Osteoblast (primary cell): ENCODE data around the gene GALM. TPM values are rescaled to one million over a fixed set of nuclear protein-coding genes. Genes with fewer than 3 reads are reported as not detected.

Source experiments
- DNase-seq: peaks from one replicate; pipeline ENCODE4 v3.0.0; 2011; ENCODE audit warnings: low spot score, mixed read lengths; ENCODE audit not compliant: insufficient read length; ENCODE audit errors: missing footprints
- H2AFZ ChIP-seq: 2 replicates; pipeline ENCODE4 v1.6.0; 2011; ENCODE audit warnings: mild to moderate bottlenecking, low read length
- H3K27ac ChIP-seq: 2 replicates; pipeline ENCODE4 v1.5.1; 2011; ENCODE audit warnings: mild to moderate bottlenecking, low read depth, low read length, moderate library complexity
- H3K27me3 ChIP-seq: 2 replicates; pipeline ENCODE4 v1.6.0; 2012; ENCODE audit warnings: mild to moderate bottlenecking, control low read depth, inconsistent platforms, low read length, moderate library complexity; ENCODE audit not compliant: insufficient read depth
- H3K36me3 ChIP-seq: 2 replicates; pipeline ENCODE4 v1.5.1; 2011; ENCODE audit warnings: mild to moderate bottlenecking, low read length, control low read depth, moderate library complexity; ENCODE audit not compliant: insufficient read depth
- H3K4me1 ChIP-seq: 2 replicates; pipeline ENCODE4 v1.5.1; 2011; ENCODE audit warnings: mild to moderate bottlenecking, low read length, control low read depth, moderate library complexity; ENCODE audit not compliant: insufficient read depth
- H3K4me2 ChIP-seq: 2 replicates; pipeline ENCODE4 v1.6.0; 2011; ENCODE audit warnings: mild to moderate bottlenecking, low read length; ENCODE audit not compliant: insufficient read depth
- H3K4me3 ChIP-seq: fragments of 200-600 bp; sonication (generic); 3 replicates; pipeline ENCODE4 v1.5.1; 2012; ENCODE audit warnings: mild to moderate bottlenecking, low read length, inconsistent platforms; ENCODE audit not compliant: insufficient read depth
- H3K79me2 ChIP-seq: 2 replicates; pipeline ENCODE4 v1.6.0; 2012; ENCODE audit warnings: mild to moderate bottlenecking, low read length, control low read depth, inconsistent platforms; ENCODE audit not compliant: insufficient read depth
- H3K9me3 ChIP-seq: 2 replicates; pipeline ENCODE4 v1.5.1; 2011; ENCODE audit warnings: low read depth, low read length, control low read depth
- H4K20me1 ChIP-seq: 2 replicates; pipeline ENCODE4 v1.6.0; 2012; ENCODE audit warnings: mild to moderate bottlenecking, low read length, control low read depth; ENCODE audit not compliant: insufficient read depth
- CTCF ChIP-seq: IDR thresholded peaks from 2 replicates; pipeline ENCODE4 v1.5.1; 2011; ENCODE audit warnings: mild to moderate bottlenecking, low read depth, low read length, moderate library complexity; ENCODE audit errors: extremely low read depth
- total RNA-seq: library from RNA; depleted of rRNA; stranded (reverse); fragments of >200 nt; gene quantifications from 2 replicates; pipeline ENCODE4 v1.2.3, GENCODE V29; 2012

GALM gene
- total RNA-seq, 1 donor, result 50.7 TPM

DNA sequence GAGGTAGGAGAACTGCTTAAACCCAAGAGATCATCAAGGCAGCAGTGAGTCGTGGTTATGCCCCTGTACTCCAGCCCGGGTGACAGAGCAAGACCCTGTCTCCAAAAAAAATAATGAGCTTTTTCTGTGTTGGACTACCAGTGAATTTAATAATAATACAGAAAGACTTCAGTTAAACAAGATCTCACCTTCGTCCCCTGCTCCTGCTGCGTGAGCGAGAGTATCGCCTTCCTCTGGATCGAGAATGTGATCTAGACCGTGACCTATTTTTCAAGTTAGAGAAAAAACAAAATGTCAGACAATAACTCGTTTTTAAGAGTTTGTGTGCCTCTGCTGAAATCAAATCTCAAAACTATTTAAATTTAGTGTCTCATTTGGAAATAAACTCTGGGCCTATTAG is 82.5 kb downstream of the GALM start:
- Histone ChIP-seq H3K79me2 (peaks cover 68% of the 10 kb centered on the region), H2AFZ (no peak overlapping the region), H3K4me3 (no peak overlapping the region), H3K4me1 (peaks cover 19% of the 10 kb centered on the region), H3K36me3 (peaks cover 64% of the 10 kb centered on the region), H4K20me1 (peaks cover 42% of the 10 kb centered on the region), H3K4me2 (no peak overlapping the region), H3K27me3 (no peaks in the 10 kb centered on the region), H3K9me3 (no peaks in the 10 kb centered on the region), H3K27ac (no peak overlapping the region)
- no peak for TF ChIP-seq CTCF
- DNase-seq, result no peak

DNA sequence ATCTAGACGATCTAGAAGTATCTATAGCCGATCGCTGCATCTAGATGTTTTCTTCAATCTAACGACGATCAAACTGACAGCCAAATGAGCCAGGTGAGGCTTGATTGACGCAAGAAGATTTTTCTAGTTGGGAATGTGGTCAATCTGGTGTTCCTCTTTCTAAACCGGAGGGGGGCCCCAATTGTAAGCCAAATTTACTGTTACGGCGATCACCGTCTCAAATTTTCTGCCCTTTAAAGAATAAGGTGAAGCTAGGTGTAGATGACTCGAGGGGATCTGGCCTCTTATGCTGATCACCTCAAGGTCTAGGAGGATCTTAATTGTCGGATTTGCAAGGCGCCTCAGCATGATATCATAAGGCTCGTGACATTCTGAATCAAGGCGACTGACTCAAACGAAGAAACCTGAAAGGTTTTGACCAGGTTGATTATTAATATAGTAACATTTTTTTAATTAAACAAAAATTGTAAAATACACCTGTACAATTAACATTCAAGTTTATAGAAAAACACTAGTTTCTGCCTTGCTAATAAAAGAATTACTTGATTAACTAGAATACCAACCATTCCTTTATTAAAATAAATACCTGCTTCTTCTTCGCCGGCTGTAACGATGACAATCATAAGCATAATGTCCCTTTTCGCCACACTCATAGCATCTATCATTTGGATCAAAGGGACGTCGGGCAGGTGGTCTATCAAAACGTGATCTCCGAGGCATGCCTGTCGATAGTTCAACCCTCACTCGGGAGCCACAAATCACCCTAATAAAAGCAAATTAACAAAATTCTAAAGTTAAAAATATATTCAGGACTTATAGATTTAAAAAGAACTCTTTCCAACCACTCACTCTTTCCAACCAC is 83.3 kb downstream of the GALM start:
- H3K4me3 ChIP-seq, result peak overlapping the region; percentile 99
- H3K27me3 ChIP-seq, result no peaks in the 10 kb centered on the region
- peaks cover 68% of the 10 kb centered on the region for H3K79me2 ChIP-seq
- H3K4me2 ChIP-seq, result peak overlapping the region; percentile 98
- H3K36me3 ChIP-seq, result peaks cover 59% of the 10 kb centered on the region
- H3K27ac ChIP-seq, result peak overlapping the region; percentile 14
- H3K4me1 ChIP-seq, result peaks cover 19% of the 10 kb centered on the region
- H3K9me3 ChIP-seq, result no peaks in the 10 kb centered on the region
- H4K20me1 ChIP-seq, result peaks cover 42% of the 10 kb centered on the region
- no peak for DNase-seq
- H2AFZ ChIP-seq, result no peak overlapping the region
- no peak for TF ChIP-seq CTCF

DNA sequence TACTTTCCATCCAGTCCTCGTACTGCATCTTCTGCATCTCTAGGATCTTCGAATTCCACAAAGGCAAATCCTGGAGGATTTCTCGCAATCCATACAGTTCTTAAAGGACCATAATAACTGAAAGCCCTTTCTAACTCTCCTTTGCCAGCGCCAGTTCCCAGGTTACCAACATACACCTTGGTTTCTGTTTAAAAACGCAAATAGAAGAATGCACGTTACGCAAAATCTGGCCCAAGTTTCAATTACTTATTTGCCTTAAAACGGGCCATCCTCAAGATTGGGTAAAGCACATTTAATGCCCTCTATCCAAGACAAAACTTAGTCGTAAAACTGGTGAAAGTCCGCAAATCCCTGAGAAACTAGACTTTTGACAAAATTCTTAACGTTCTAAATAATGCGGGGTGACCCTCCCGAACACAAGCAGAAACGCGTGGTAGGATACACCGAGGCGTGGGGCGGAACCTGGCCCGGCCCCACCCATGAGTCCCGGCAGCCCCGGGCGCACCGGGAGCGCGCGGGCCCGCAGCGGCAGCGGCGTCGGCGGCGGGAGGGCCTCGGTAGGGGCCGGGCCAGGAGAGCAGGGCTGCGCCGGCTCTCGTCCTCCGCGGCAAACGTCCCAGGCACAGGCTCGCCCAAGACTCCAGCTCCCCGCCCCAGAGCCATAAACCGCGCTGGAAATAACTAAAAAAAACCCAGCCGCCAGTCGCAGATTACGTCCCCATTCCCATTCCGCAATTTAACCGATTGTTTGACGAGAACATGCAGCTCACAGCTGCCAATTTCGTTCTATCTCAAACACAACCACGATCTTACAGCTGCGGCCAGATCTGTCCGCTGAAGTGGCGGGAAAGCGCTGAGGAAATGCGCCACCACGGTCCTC is 84.3 kb downstream of the GALM start:
- peak overlapping the region; percentile 95 for H3K27ac ChIP-seq
- peak overlapping the region; percentile 98 for H3K4me2 ChIP-seq
- H3K36me3 ChIP-seq, result peaks cover 49% of the 10 kb centered on the region
- TF ChIP-seq CTCF, result no peak
- peak overlapping the region; percentile 81 for H2AFZ ChIP-seq
- peak; percentile 86 for DNase-seq
- H3K4me3 ChIP-seq, result peak overlapping the region; percentile 99
- peaks cover 59% of the 10 kb centered on the region for H3K79me2 ChIP-seq
- peaks cover 19% of the 10 kb centered on the region for H3K4me1 ChIP-seq
- no peaks in the 10 kb centered on the region for H3K27me3 ChIP-seq
- no peaks in the 10 kb centered on the region for H3K9me3 ChIP-seq
- H4K20me1 ChIP-seq, result peaks cover 36% of the 10 kb centered on the region
